HUES6 (cell line): Measurements from ENCODE around the gene EPB42.

Source experiments
- H3K27ac ChIP-seq: 2 replicates; pipeline ENCODE4 v1.7.0; 2013; ENCODE audit warnings: low read depth, mild to moderate bottlenecking, low read length, inconsistent platforms
- H3K27me3 ChIP-seq: 2 replicates; pipeline ENCODE4 v1.6.1; 2013; ENCODE audit warnings: low read length; ENCODE audit not compliant: control insufficient read depth, insufficient read depth
- H3K36me3 ChIP-seq: 2 replicates; pipeline ENCODE4 v1.6.1; 2013; ENCODE audit warnings: low read length; ENCODE audit not compliant: control insufficient read depth, insufficient read depth
- H3K4me1 ChIP-seq: 2 replicates; pipeline ENCODE4 v1.6.1; 2013; ENCODE audit warnings: low read length; ENCODE audit not compliant: control insufficient read depth, insufficient read depth
- H3K4me3 ChIP-seq: 2 replicates; pipeline ENCODE4 v1.5.1; 2013; ENCODE audit warnings: low read depth, low read length
- H3K9ac ChIP-seq: one replicate; pipeline ENCODE4 v1.6.1; 2013; ENCODE audit warnings: mild to moderate bottlenecking, low read length
- H3K9me3 ChIP-seq: 2 replicates; pipeline ENCODE4 v1.6.1; 2013; ENCODE audit warnings: low read depth, low read length; ENCODE audit not compliant: control insufficient read depth, insufficient read depth

EPB42 gene

DNA sequence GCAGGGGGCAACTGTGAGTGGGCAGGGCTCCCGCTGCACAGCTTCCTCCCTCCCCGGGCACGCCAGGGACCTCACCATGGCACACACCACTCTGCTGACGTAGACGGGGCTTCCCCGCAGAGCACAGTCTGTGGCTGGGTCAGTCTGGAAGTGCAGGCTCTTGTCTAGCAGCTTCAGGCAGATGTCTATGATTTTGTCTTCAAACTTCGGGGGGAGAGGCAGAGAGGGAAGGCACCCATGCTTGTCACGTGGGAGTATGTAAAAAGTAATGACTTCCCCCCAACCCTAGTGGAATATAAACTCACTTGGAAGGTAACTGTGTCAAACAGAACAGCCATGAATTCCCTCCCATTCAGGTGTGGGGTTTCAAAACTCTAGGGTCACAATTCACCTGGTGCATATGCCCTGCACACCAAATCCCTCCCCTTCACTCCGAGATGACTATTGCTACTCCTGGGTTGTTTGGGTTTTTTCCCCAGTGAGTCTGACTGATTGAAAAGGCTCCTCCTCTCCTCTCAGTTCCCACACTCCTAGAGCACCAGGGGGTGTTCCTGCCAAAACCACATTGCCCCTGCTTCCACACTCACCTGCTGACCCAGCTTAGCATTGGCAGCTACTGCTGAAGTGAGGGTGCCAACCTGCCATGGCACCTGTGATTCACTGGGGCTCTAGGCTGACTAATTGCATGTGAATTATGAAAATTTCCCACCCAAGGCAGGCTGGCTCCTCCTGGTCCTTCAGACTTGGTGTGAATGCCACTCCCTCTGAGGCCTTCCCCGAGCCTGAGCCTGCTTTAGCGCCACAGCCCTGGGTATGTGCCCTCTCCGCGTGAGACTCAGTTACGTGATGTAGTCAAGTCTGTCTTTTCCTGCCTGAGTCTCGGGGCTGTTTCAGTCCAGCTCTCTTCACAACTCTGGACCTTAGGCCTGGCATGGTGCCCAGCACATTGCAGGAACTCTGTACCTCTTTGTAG, 32.9 kb upstream of the EPB42 start:
- Histone ChIP-seq H3K9ac (no peak overlapping the region), H3K9me3 (no peaks in the 10 kb centered on the region), H3K36me3 (no peaks in the 10 kb centered on the region), H3K4me3 (no peak overlapping the region), H3K27ac (no peak overlapping the region), H3K27me3 (no peaks in the 10 kb centered on the region; the same call in 1 of the 2 replicates), H3K4me1 (peaks cover 4% of the 10 kb centered on the region; the same call in 1 of the 2 replicates)

DNA sequence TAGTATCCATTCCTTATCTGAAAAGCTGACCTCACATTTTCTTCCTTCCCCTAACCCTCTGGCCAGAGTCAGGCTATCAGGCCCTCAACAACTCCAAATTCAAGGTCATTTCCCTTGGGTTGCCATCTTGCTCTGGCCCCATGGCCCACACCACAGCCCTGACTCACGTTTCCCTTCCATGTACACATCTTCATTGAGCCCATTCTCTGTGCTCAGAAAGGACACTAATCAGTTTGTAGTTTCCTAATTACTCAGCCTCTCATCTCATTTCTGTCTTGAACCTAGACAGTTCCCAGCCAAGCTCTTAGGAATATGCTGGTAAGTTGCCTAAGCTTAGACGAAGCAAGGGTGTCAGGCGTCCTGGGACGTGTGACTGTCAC, 31.0 kb upstream of the EPB42 start:
- Histone ChIP-seq H3K4me3 (no peak overlapping the region), H3K9ac (no peak overlapping the region), H3K27ac (no peak overlapping the region), H3K27me3 (no peaks in the 10 kb centered on the region; the same call in 1 of the 2 replicates), H3K9me3 (no peaks in the 10 kb centered on the region), H3K4me1 (peaks cover 4% of the 10 kb centered on the region; the same call in 1 of the 2 replicates), H3K36me3 (no peaks in the 10 kb centered on the region)

DNA sequence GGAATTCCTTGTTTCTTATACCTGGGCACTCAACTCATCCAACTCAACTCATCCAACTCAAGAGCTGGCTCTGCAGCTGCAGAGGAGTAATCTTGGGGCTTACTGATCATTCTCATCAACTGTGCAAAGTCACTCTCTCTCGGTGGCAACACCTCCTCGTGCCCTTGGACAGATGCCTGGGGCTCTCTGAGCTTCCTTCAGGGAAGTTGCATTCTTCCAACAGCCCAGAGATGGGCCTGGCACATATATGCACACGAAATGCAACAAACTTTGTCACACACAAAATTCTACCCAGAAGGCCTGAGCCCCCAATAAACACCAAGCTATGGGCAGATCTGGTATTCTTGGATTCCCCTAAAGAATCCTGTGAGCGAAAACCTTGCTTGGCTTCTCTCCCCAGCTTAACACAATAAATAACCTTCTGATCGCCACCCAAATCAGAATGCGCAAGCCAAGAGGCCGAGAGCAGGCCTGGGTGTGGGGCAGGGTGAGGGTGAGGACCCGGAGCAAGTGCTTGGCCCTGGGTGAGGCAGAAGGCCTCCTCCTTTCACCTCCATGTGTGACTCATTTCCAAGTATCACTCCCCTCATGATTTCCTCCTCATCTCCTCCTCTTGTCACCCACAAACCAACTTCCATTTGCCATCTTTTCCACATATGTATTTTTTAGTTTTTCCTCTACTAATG, 30.5 kb upstream of the EPB42 start:
- H3K27me3 ChIP-seq, result no peaks in the 10 kb centered on the region; the same call in 1 of the 2 replicates
- no peaks in the 10 kb centered on the region for H3K36me3 ChIP-seq
- H3K27ac ChIP-seq, result no peak overlapping the region
- H3K4me3 ChIP-seq, result no peak overlapping the region
- H3K4me1 ChIP-seq, result peaks cover 4% of the 10 kb centered on the region; the same call in 1 of the 2 replicates
- no peaks in the 10 kb centered on the region for H3K9me3 ChIP-seq
- H3K9ac ChIP-seq, result no peak overlapping the region

DNA sequence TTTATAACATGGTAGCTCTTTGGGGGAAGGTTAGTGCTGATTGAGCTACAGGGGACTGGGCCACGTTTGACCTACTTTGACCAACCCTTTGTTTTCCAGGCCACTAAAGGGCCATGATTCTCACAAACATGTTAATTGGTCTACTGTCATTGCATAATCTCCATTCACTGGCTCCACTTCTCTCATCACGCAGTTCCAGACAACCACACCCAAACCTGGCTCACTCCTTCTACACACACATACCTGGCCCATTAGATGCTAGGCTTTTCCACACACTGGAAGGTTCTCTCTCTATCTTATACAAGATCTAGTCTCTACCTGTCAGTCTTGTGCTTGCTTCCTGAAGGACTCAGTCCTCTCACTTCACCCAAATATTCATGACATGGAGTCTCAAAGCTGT, 30.0 kb upstream of the EPB42 start:
- no peak overlapping the region for H3K4me3 ChIP-seq

DNA sequence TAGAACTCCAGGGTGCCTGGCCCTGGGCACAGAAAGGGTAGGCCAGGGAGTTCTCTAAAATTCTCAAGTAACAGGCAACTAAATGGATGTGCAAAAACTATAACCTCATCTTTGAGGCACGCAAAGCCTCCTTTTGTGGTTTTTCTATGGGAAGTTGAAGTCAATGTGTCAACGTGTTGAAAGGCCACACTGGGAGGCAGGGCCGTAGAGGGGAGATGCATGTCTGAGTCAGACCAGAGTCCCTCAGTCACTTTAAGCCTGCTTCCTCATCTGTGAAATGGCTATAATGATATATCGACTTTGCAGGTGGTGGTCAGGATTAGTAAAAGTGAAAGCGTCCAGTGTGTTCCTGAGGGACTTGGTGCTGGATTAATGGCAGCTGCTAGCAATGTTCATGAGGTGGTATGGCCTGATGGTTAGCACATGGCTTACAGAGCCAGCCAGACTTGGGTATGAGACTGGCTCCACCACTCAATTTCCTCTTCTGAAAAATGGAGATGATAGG, 28.9 kb upstream of the EPB42 start:
- peaks cover 4% of the 10 kb centered on the region; the same call in 1 of the 2 replicates for H3K4me1 ChIP-seq
- no peak overlapping the region for H3K27ac ChIP-seq
- H3K9ac ChIP-seq, result no peak overlapping the region
- no peaks in the 10 kb centered on the region; the same call in 1 of the 2 replicates for H3K27me3 ChIP-seq
- H3K36me3 ChIP-seq, result no peaks in the 10 kb centered on the region
- no peak overlapping the region for H3K4me3 ChIP-seq
- H3K9me3 ChIP-seq, result no peaks in the 10 kb centered on the region

More for the DNA sequence above, 30.0 kb upstream of the EPB42 start:
- H3K27ac ChIP-seq, result no peak overlapping the region
- H3K9ac ChIP-seq, result no peak overlapping the region
- H3K4me1 ChIP-seq, result peaks cover 4% of the 10 kb centered on the region; the same call in 1 of the 2 replicates
- no peaks in the 10 kb centered on the region for H3K36me3 ChIP-seq
- H3K27me3 ChIP-seq, result no peaks in the 10 kb centered on the region; the same call in 1 of the 2 replicates
- H3K9me3 ChIP-seq, result no peaks in the 10 kb centered on the region

DNA sequence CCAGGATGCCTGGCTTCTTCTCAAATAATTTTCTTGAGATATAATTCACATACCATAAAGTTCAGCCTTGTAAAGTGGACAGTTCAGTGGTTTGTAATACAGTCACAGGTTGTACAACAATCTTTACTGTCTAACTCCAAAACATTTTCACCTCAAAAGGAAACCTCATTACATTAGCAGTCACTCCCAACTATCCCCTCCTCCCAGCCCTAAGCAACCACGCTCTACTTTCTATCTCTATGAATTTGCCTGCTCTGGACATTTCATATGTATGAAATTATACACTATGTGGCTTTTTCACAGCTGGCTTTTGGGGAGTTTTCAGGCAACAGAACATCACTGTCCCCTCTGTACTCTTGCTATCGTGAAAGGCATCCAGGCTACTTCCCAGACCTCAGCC, 28.4 kb upstream of the EPB42 start:
- peaks cover 4% of the 10 kb centered on the region; the same call in 1 of the 2 replicates for H3K4me1 ChIP-seq
- no peak overlapping the region for H3K4me3 ChIP-seq
- H3K9me3 ChIP-seq, result no peaks in the 10 kb centered on the region
- no peak overlapping the region for H3K9ac ChIP-seq
- H3K36me3 ChIP-seq, result no peaks in the 10 kb centered on the region
- H3K27ac ChIP-seq, result no peak overlapping the region
- H3K27me3 ChIP-seq, result no peaks in the 10 kb centered on the region; the same call in 1 of the 2 replicates

DNA sequence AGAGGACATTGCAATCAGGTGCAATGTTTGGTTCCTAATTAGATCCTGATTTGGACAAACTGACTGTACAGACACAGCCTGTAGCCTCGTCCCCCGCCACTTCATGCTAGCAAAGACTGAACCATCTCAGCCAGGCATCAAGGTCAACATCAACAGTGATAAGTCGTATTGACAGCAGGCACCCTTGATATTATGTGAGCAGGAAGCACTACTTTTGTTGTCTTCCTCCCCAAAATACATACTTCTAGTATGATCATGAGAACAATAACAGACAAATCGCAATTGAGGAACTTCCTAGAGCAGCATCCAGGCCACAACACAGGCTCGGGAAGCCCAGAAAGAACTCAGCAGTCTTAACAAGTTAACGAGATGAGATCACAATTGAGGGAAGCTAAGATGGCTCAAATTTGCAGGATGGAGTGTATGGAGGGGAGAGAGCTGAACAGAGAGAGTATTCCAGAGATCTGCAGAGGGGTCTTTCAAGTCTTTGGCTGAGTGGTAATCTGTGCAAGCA, 25.5 kb upstream of the EPB42 start:
- no peaks in the 10 kb centered on the region for H3K9me3 ChIP-seq
- no peak overlapping the region for H3K27ac ChIP-seq
- H3K36me3 ChIP-seq, result no peaks in the 10 kb centered on the region
- no peak overlapping the region for H3K4me3 ChIP-seq
- H3K9ac ChIP-seq, result no peak overlapping the region
- no peaks in the 10 kb centered on the region; the same call in 1 of the 2 replicates for H3K27me3 ChIP-seq
- H3K4me1 ChIP-seq, result peaks cover 4% of the 10 kb centered on the region; the same call in 1 of the 2 replicates

DNA sequence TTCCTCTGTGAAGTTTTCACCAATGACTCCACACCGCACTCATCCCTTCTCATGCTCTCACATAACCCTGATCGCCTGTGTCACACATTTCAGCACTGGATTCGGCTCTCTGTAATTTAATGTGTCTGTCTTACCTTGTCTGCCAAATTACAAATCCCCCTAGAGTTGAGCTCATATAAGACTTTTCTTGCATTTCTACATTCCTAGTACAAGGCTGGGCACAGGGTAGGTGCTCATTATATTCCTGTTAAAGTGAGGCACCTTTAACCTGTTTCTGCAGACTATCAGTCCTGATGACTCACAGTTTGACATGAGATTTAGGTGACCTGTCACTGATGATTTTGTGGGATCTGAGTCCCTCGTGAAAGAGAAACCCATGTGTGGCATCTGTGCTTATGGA, 23.3 kb upstream of the EPB42 start:
- Histone ChIP-seq H3K27me3 (peaks cover 2% of the 10 kb centered on the region; the same call in 1 of the 2 replicates), H3K4me1 (no peaks in the 10 kb centered on the region), H3K9me3 (no peaks in the 10 kb centered on the region), H3K4me3 (no peak overlapping the region), H3K9ac (no peak overlapping the region), H3K27ac (no peak overlapping the region), H3K36me3 (no peaks in the 10 kb centered on the region)

DNA sequence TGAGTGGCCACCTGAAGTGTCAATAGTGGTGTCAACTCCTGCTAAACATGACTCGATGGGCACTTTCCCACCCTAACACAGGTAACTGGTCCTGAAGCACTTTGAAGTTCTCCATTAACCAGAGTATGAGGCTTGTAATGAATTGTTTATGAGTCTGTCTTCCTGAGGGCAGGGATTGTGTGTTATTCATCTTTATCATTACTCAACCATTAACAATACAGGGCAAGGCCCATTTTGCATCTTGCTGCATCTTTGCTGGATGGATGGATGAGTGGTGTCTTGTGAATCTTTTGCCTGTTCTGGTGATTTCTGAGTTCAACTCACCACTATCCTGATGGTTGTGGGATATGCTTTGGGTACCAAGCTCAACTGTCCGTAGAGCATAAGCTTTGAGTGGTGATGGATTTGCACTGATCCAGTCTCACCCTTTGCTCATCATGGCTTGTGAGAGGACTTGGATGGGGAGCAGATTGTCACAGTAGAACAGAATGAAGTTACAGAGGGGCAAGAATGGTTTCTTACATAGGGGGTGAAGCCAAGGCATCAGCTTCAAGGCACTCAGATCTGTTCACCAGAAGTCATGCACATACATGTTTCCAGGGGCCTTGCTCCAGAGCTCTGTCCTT, 22.3 kb upstream of the EPB42 start:
- Histone ChIP-seq H3K36me3 (no peaks in the 10 kb centered on the region), H3K4me1 (no peaks in the 10 kb centered on the region), H3K27me3 (peaks cover 2% of the 10 kb centered on the region; the same call in 1 of the 2 replicates), H3K27ac (no peak overlapping the region), H3K4me3 (no peak overlapping the region), H3K9ac (no peak overlapping the region), H3K9me3 (no peaks in the 10 kb centered on the region)

DNA sequence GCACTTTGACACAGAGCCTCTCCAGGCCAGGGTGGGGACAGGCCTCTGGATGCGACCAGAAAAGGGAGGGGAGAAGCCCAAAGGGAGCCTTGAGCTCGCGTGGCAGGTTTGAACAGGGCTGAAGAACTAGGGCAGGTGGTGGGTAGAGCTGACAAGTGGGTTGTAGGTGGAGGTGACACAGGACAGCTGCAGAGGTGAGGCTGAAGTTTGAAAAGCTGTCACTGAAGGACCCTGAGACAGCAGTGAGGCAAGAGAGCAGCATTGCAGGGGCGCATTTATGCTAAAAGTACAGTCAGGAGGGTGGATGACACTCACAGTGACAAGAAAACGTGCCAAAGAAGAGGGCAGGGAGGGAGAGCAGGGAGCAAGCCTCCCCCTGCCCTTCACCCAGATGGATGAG, 21.8 kb upstream of the EPB42 start:
- Histone ChIP-seq H3K36me3 (no peaks in the 10 kb centered on the region), H3K27me3 (peaks cover 2% of the 10 kb centered on the region; the same call in 1 of the 2 replicates), H3K4me1 (no peaks in the 10 kb centered on the region), H3K27ac (no peak overlapping the region), H3K9me3 (no peaks in the 10 kb centered on the region), H3K9ac (no peak overlapping the region), H3K4me3 (no peak overlapping the region)
